Measurements from ENCODE around the gene ITPA.

Gene ITPA

GRCh38 chr20:3247638-3248037 is 38.3 kb downstream of the ITPA start:
- no peak for DNase-seq

GRCh38 chr20:3248167-3248992 is 39.1 kb downstream of the ITPA start:
- DNase-seq, result no peak

GRCh38 chr20:3248993-3249347 is 39.7 kb downstream of the ITPA start:
- DNase-seq, result no peak

GRCh38 chr20:3250091-3250504 is 40.8 kb downstream of the ITPA start:
- DNase-seq, result peak; percentile 90

- no peak for DNase-seq
Observed at GRCh38 chr20:3251806-3252205, 42.5 kb downstream of the ITPA start.

GRCh38 chr20:3255728-3256127 is 46.4 kb downstream of the ITPA start:
- no peak for DNase-seq

GRCh38 chr20:3258429-3258828 is 49.1 kb downstream of the ITPA start:
- DNase-seq, result no peak

GRCh38 chr20:3262566-3262965 is 53.3 kb downstream of the ITPA start:
- DNase-seq, result no peak

GRCh38 chr20:3270051-3270450 is 60.8 kb downstream of the ITPA start:
- DNase-seq, result no peak

- no peak for DNase-seq
Observed at GRCh38 chr20:3273371-3273770, 64.1 kb downstream of the ITPA start.
